ENCODE measurements around the gene WWTR1. TPM values are rescaled to one million over a fixed set of nuclear protein-coding genes. Genes with fewer than 3 reads are reported as not detected.

WWTR1 gene
- total RNA-seq, 1 experiment from 2014 or later = 25.5 TPM

GRCh38 chr3:149502438-149502837 lies 155.4 kb downstream of the WWTR1 start (continued):
- TF ChIP-seq GABPB1 (CRISPR knock-in tag; IDR thresholded peaks at IDR 0.05) (no peak), PRRX2 (CRISPR knock-in tag; IDR thresholded peaks at IDR 0.05) (no peak), FOXJ3 (CRISPR knock-in tag; IDR thresholded peaks at IDR 0.05; ENCODE audit: borderline replicate concordance) (no peak), FOXP1 (CRISPR knock-in tag; IDR thresholded peaks at IDR 0.05; ENCODE audit: borderline replicate concordance) (no peak)
- TF ChIP-seq, protein P1, sequence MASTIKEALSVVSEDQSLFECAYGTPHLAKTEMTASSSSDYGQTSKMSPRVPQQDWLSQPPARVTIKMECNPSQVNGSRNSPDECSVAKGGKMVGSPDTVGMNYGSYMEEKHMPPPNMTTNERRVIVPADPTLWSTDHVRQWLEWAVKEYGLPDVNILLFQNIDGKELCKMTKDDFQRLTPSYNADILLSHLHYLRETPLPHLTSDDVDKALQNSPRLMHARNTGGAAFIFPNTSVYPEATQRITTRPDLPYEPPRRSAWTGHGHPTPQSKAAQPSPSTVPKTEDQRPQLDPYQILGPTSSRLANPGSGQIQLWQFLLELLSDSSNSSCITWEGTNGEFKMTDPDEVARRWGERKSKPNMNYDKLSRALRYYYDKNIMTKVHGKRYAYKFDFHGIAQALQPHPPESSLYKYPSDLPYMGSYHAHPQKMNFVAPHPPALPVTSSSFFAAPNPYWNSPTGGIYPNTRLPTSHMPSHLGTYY (CRISPR knock-in tag; IDR thresholded peaks at IDR 0.05) = no peak

- Mint-ChIP-seq H3K27ac (no peak overlapping the region), H3K27me3 (ENCODE audit: low read depth) (no peaks in the 10 kb centered on the region; the same call in 1 of the 2 replicates), H3K4me1 (peaks cover 4% of the 10 kb centered on the region), H3K4me3 (no peak overlapping the region), H3K9me3 (no peaks in the 10 kb centered on the region), H3K36me3 (no peaks in the 10 kb centered on the region)
- CTCF ChIA-PET = interaction anchor here (0.9 to 2.0 kb wide), 6 partner anchors 11 to 307 kb away, joined by 3 to 11 read pairs (median 7); partner anchors contain the start of gene COMMD2
- TF ChIP-seq MLX (CRISPR knock-in tag; IDR thresholded peaks at IDR 0.05) (no peak), PRRX2 (CRISPR knock-in tag; IDR thresholded peaks at IDR 0.05) (no peak), SP1 (CRISPR knock-in tag; conservative IDR thresholded peaks at IDR 0.05) (no peak), ZMAT4 (CRISPR knock-in tag; IDR thresholded peaks at IDR 0.05) (no peak), E2F5 (CRISPR knock-in tag; IDR thresholded peaks at IDR 0.05) (no peak), MXD4 (CRISPR knock-in tag; IDR thresholded peaks at IDR 0.05; ENCODE audit: borderline replicate concordance) (no peak), ZNF396 (CRISPR knock-in tag; IDR thresholded peaks at IDR 0.05; ENCODE audit: borderline replicate concordance) (no peak), TP53 (CRISPR knock-in tag; IDR thresholded peaks at IDR 0.05) (no peak)
- TF ChIP-seq, protein P2, sequence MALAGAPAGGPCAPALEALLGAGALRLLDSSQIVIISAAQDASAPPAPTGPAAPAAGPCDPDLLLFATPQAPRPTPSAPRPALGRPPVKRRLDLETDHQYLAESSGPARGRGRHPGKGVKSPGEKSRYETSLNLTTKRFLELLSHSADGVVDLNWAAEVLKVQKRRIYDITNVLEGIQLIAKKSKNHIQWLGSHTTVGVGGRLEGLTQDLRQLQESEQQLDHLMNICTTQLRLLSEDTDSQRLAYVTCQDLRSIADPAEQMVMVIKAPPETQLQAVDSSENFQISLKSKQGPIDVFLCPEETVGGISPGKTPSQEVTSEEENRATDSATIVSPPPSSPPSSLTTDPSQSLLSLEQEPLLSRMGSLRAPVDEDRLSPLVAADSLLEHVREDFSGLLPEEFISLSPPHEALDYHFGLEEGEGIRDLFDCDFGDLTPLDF (CRISPR knock-in tag; IDR thresholded peaks at IDR 0.05) = no peak
- POLR2A ChIA-PET = no interaction called here
- ATAC-seq = no peak
- no peak for DNase-seq (ENCODE audit: low spot score)
Measured at GRCh38 chr3:149501524-149501923, 156.3 kb downstream of the WWTR1 start.

DNA sequence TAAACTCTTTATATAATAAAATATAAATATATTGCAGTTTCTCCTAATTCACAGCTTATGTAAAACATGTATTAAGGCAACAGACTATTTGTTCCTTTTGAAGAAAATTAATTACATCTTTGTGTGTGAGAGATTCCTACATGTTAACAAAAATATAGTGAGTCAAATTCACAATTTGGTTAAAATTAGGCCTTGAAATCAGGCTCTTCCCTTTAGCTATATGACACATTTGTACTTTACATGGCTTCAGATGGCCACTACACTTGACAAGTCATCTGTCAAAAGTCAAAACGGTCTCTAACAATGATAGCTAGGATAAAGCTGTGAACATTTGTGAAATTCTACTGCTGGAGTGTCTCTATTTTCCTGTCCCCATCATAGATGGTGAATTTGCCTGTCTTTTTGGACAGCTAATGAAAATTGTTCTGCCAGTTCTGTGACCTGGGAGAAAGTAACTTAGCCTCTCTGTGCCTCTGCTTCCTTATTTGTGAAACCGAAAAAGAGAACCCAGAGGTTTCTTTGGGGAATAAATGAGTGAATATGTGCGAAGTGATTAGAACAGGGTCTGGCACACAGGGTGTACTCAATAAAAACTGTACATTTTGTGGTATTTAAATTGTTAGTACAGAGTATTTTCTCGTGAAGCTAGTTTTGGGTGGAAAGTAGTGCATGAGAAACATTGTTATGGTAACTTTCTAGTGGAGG lies 159.7 kb downstream of the WWTR1 start:
- TF ChIP-seq NFATC4 (CRISPR knock-in tag; IDR thresholded peaks at IDR 0.05) (no peak), TCF7 (CRISPR knock-in tag; IDR thresholded peaks at IDR 0.05; ENCODE audit: low read depth) (no peak), NFE2L1 (CRISPR knock-in tag; IDR thresholded peaks at IDR 0.05) (no peak), GTF2I (CRISPR knock-in tag; conservative IDR thresholded peaks at IDR 0.05) (no peak), ZNF416 (CRISPR knock-in tag; IDR thresholded peaks at IDR 0.05) (no peak), ETV6 (CRISPR knock-in tag; IDR thresholded peaks at IDR 0.05) (no peak), CREM (CRISPR knock-in tag; IDR thresholded peaks at IDR 0.05) (no peak), PRRX2 (CRISPR knock-in tag; IDR thresholded peaks at IDR 0.05) (no peak)

More for the DNA sequence above, 159.7 kb downstream of the WWTR1 start:
- CTCF ChIA-PET = interaction anchor here (1.1 to 1.5 kb wide), 4 partner anchors 9 to 310 kb away, joined by 4 to 5 read pairs (median 4); no protein-coding TSS in a partner anchor
- ATAC-seq = no peak
- POLR2A ChIA-PET = no interaction called here
- H3K9me3 Mint-ChIP-seq = no peaks in the 10 kb centered on the region
- H3K4me1 Mint-ChIP-seq = peaks cover 11% of the 10 kb centered on the region
- H3K27me3 Mint-ChIP-seq (ENCODE audit: low read depth) = no peaks in the 10 kb centered on the region; the same call in 1 of the 2 replicates
- DNase-seq (ENCODE audit: low spot score) = no peak
- no peak overlapping the region for H3K4me3 Mint-ChIP-seq
- H3K36me3 Mint-ChIP-seq = no peaks in the 10 kb centered on the region
- H3K27ac Mint-ChIP-seq = no peak overlapping the region

All from WTC11 (cell line).